Measurements from ENCODE around the gene UBR2.
"Not testable (repeated sequence)": the region's sequence is repeated elsewhere in the genome, so short reads cannot be mapped to it uniquely, and the experiment has no call there.

DNA sequence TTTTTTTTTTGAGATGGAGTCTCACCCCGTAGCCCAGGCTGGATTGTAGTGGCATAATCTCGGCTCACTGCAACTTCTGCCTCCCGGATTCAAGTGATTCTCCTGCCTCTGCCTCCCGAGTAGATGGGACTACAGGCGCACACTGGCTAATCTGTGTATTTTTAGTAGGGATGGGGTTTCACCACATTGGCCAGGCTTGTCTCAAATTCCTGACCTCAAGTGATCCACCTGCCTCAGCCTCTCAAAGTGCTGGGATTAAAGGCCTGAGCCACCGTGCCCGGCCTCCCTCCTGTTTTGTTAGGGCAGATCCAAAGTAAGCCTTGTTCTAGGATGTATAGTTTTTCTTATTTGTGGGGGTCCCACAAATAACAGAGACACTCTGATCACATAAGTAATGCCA, 12.7 kb downstream of the UBR2 start:
- TF ChIP-seq POLR2A, CTCF (IDR thresholded peaks at IDR 0.05): not testable (repeated sequence)

Measured in thyroid gland (tissue), 4 donors.